Body of pancreas (tissue), 4 donors: Measurements from ENCODE around the gene PTTG1IP. TPM values are rescaled to one million over a fixed set of nuclear protein-coding genes. Genes with fewer than 3 reads are reported as not detected.

ENCODE experiments used
- ATAC-seq: fragments of 150-250 bp; one replicate; pipeline ENCODE4 v1.9.1; 2016
- DNase-seq, 4 donors: peaks; one replicate each; pipeline ENCODE4 v3.0.0-alpha.2; 2019
- H3K27ac ChIP-seq, 4 donors: fragments of 200-600 bp; sonication (generic); 1 replicate in 3 of 4; 2 replicates in 1 of 4; pipeline versions ENCODE4 v1.5.1 to v1.6.1; 2016 to 2019; ENCODE audit warnings: mild to moderate bottlenecking in 1 of 4, mixed read lengths in 1 of 4, moderate library complexity in 1 of 4
- H3K27me3 ChIP-seq, 2 donors: fragments of 200-600 bp; sonication (generic); one replicate each; pipeline ENCODE4 v1.6.0; 2016; ENCODE audit warnings: mild to moderate bottlenecking in 1 of 2
- H3K36me3 ChIP-seq, 2 donors: fragments of 200-600 bp; sonication (generic); replicated peaks in 1 of 2; 2 replicates each; pipeline ENCODE4 v1.5.1; 2016; ENCODE audit warnings: low read depth in 2 of 2; ENCODE audit not compliant: insufficient read depth in 1 of 2
- H3K4me1 ChIP-seq: fragments of 200-600 bp; sonication (generic); one replicate; pipeline ENCODE4 v1.6.0; 2016
- H3K4me3 ChIP-seq, 2 donors: fragments of 200-600 bp; sonication (generic); 1 replicate in 1 of 2; 2 replicates in 1 of 2; pipeline ENCODE4 v1.5.1; 2016 to 2019
- H3K9me3 ChIP-seq, 3 donors: fragments of 200-600 bp; sonication (generic); 1 replicate in 2 of 3; 2 replicates in 1 of 3; pipeline ENCODE4 v1.5.1; 2016
- POLR2A ChIP-seq, 3 donors: fragments of 450-650 bp; IDR thresholded peaks; one replicate each; pipeline ENCODE4 v1.6.1; 2016; ENCODE audit warnings: antibody characterized with exemption in 3 of 3, mild to moderate bottlenecking in 2 of 3
- WGBS, 2 donors: methylation state at CpG; one replicate each; pipeline ENCODE4 v1.1.5; 2017; 5-methylcytosine and 5-hydroxymethylcytosine counted together
- intact Hi-C: fragments of 100-400 bp; cut with DNase I; formaldehyde crosslinking; loops from one replicate; pipeline ENCODE4 v1.15.1; 2023
- total RNA-seq, 2 donors: library from RNA; depleted of rRNA; stranded (reverse); fragments of >200 nt; gene quantifications; one replicate each; pipeline ENCODE4 v1.1.0, GENCODE V29; 2016
- TF ChIP-seq, protein P1 (sequence below), 7 experiments: fragments of 450-650 bp in 4 of 7; fragments of 200-600 bp in 3 of 7; sonication (generic) in 3 of 7; IDR thresholded peaks; one replicate each; pipeline ENCODE4 v1.5.1; 2016 to 2019; ENCODE audit warnings: antibody characterized with exemption in 7 of 7

Gene PTTG1IP
- total RNA-seq, 2 donors from 2014 or later = 71.5 to 106 TPM

GRCh38 chr21:44842721-44843445 is 30.6 kb downstream of the PTTG1IP start:
- Histone ChIP-seq H3K4me3 (no peak overlapping the region), H3K27me3 (peaks cover 0 to 3% of the 10 kb centered on the region in 2 donors), H3K9me3 (no peaks in the 10 kb centered on the region), H3K27ac (no peak overlapping the region), H3K36me3 (no peaks in the 10 kb centered on the region), H3K4me1 (peaks cover 17% of the 10 kb centered on the region)
- WGBS, 2 donors = 58 to 75% methylated on average over 16 to 23 of the region's 23 CpGs
- no peak for ATAC-seq
- no peak for DNase-seq
- intact Hi-C loops = no loop called here
- TF ChIP-seq POLR2A (IDR thresholded peaks at IDR 0.05) = no peak
- TF ChIP-seq, protein P1, sequence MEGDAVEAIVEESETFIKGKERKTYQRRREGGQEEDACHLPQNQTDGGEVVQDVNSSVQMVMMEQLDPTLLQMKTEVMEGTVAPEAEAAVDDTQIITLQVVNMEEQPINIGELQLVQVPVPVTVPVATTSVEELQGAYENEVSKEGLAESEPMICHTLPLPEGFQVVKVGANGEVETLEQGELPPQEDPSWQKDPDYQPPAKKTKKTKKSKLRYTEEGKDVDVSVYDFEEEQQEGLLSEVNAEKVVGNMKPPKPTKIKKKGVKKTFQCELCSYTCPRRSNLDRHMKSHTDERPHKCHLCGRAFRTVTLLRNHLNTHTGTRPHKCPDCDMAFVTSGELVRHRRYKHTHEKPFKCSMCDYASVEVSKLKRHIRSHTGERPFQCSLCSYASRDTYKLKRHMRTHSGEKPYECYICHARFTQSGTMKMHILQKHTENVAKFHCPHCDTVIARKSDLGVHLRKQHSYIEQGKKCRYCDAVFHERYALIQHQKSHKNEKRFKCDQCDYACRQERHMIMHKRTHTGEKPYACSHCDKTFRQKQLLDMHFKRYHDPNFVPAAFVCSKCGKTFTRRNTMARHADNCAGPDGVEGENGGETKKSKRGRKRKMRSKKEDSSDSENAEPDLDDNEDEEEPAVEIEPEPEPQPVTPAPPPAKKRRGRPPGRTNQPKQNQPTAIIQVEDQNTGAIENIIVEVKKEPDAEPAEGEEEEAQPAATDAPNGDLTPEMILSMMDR (IDR thresholded peaks at IDR 0.05) = no peak

GRCh38 chr21:44842087-44842486 is 31.4 kb downstream of the PTTG1IP start:
- ATAC-seq (no peak), DNase-seq (no peak)
- Histone ChIP-seq H3K27me3 (peaks cover 0 to 3% of the 10 kb centered on the region in 2 donors), H3K27ac (no peak overlapping the region), H3K36me3 (no peaks in the 10 kb centered on the region), H3K4me1 (peaks cover 17% of the 10 kb centered on the region), H3K4me3 (no peak overlapping the region), H3K9me3 (no peaks in the 10 kb centered on the region)
- 74 to 75% methylated on average over 10 of the region's 10 CpGs for WGBS, 2 donors
- no peak for TF ChIP-seq POLR2A (IDR thresholded peaks at IDR 0.05)
- TF ChIP-seq, protein P1 (IDR thresholded peaks at IDR 0.05) = no peak
- intact Hi-C loops = no loop called here

GRCh38 chr21:44840771-44841170 is 32.7 kb downstream of the PTTG1IP start:
- DNase-seq (no peak), ATAC-seq (no peak)
- no peaks in the 10 kb centered on the region for H3K36me3 ChIP-seq
- TF ChIP-seq, protein P1 (IDR thresholded peaks at IDR 0.05) = no peak
- no peak for TF ChIP-seq POLR2A (IDR thresholded peaks at IDR 0.05)
- no peak overlapping the region for H3K4me3 ChIP-seq
- intact Hi-C loops = no loop called here
- H3K27ac ChIP-seq = no peak overlapping the region
- peaks cover 5% of the 10 kb centered on the region for H3K4me1 ChIP-seq
- no peaks in the 10 kb centered on the region for H3K9me3 ChIP-seq
- 67% methylated on average over 11 of the region's 11 CpGs; no CpG with 5 or more reads in 1 of the 2 donors for WGBS, 2 donors
- H3K27me3 ChIP-seq = peaks cover 0 to 3% of the 10 kb centered on the region in 2 donors

- intact Hi-C loops = no loop called here
- Histone ChIP-seq H3K4me1 (no peaks in the 10 kb centered on the region), H3K27ac (no peak overlapping the region), H3K9me3 (no peaks in the 10 kb centered on the region), H3K4me3 (no peak overlapping the region), H3K27me3 (no peaks in the 10 kb centered on the region), H3K36me3 (no peaks in the 10 kb centered on the region)
- WGBS, 2 donors = 80 to 83% methylated on average over 6 to 9 of the region's 9 CpGs
- ATAC-seq = no peak
- no peak for DNase-seq
- no peak for TF ChIP-seq POLR2A (IDR thresholded peaks at IDR 0.05)
- TF ChIP-seq, protein P1 (IDR thresholded peaks at IDR 0.05) = no peak
These were observed 34.5 kb downstream of the PTTG1IP start for GRCh38 chr21:44838951-44839350.
